ENCODE measurements around the gene UBE2N.

Gene UBE2N

GRCh38 chr12:93429852-93430251 lies 11.9 kb downstream of the UBE2N start:
- no peak for TF ChIP-seq CTCF (IDR thresholded peaks at IDR 0.05; ENCODE audit: extremely low read depth, missing control alignments)
- DNase-seq (ENCODE audit: low spot score): no peak

- DNase-seq (ENCODE audit: low spot score): no peak
- TF ChIP-seq CTCF (IDR thresholded peaks at IDR 0.05; ENCODE audit: extremely low read depth, missing control alignments): no peak
Observed at GRCh38 chr12:93429448-93429847, 12.3 kb downstream of the UBE2N start.

- TF ChIP-seq CTCF (IDR thresholded peaks at IDR 0.05; ENCODE audit: extremely low read depth, missing control alignments): no peak
- DNase-seq (ENCODE audit: low spot score): no peak
Observed at GRCh38 chr12:93427779-93428564, 13.8 kb downstream of the UBE2N start.

- TF ChIP-seq CTCF (IDR thresholded peaks at IDR 0.05; ENCODE audit: extremely low read depth, missing control alignments): no peak
- no peak for DNase-seq (ENCODE audit: low spot score)
Observed at GRCh38 chr12:93426412-93426805, 15.3 kb downstream of the UBE2N start.

- TF ChIP-seq CTCF (IDR thresholded peaks at IDR 0.05; ENCODE audit: extremely low read depth, missing control alignments): no peak
- DNase-seq (ENCODE audit: low spot score): no peak
Observed at GRCh38 chr12:93425736-93426411, 15.9 kb downstream of the UBE2N start.

GRCh38 chr12:93422050-93422449 lies 19.7 kb downstream of the UBE2N start:
- no peak for TF ChIP-seq CTCF (IDR thresholded peaks at IDR 0.05; ENCODE audit: extremely low read depth, missing control alignments)
- no peak for DNase-seq (ENCODE audit: low spot score)

- no peak for TF ChIP-seq CTCF (IDR thresholded peaks at IDR 0.05; ENCODE audit: extremely low read depth, missing control alignments)
- peak; percentile 24 for DNase-seq (ENCODE audit: low spot score)
Observed at GRCh38 chr12:93419388-93420034, 22.2 kb downstream of the UBE2N start.
